ENCODE data around the gene C1orf159.

GRCh38 chr1:1051127-1051810 is 64.6 kb downstream of the C1orf159 start:
- TF ChIP-seq CTCF (IDR thresholded peaks at IDR 0.05) = no peak
- no peak for TF ChIP-seq POLR2A (IDR thresholded peaks at IDR 0.05)
- TF ChIP-seq POLR2AphosphoS5 (IDR thresholded peaks at IDR 0.05; ENCODE audit: insufficient read depth in 1 of 2, low read depth in 1 of 2) = no peak
